CD4-positive, alpha-beta T cell treated with Interleukin-2 at 100 ng/mL for 4 hours (primary cell): ENCODE data around the gene UPP2.

Source experiments
- DNase-seq: peaks from one replicate; pipeline ENCODE4 v3.0.0-alpha.2; 2020; ENCODE audit warnings: low spot score

The UPP2 gene

GRCh38 chr2:158142568-158143332 is 41.1 kb downstream of the UPP2 start:
- DNase-seq = no peak

- no peak for DNase-seq
Observed at GRCh38 chr2:158143703-158144360, 42.2 kb downstream of the UPP2 start.

DNA sequence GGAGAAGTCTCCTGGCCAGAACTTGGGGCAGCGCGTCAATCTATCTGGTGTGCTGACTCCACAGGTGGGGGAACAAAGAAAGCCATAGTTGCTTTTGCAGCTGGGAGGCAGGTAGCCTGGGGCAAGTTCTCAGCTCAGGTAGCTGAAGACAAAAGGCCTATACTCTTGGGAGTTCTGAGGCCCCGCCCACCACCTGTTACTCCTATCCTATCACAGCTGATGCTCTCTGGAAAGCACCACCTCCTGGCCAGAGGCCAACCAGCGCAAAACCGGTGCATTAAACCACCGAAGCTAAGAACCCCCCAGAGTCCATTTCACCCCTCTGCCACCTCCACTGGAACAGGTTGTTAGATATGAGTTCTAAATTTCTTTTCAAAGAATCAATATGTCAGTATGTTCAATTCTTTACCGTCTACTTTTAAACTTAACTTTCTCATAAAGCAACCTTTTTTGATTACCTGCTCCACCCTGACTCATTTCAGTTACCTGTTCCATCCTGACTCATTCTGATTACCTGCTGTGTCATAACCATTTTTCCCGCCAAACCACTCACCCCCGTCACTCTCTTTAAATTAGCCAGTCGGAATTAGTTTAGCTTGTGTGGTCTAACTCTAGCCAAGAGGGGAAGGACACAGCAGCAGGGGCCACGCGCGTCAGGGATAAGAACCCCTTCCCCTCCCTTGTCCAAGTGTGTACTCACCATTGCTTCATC is 43.4 kb downstream of the UPP2 start:
- no peak for DNase-seq

DNA sequence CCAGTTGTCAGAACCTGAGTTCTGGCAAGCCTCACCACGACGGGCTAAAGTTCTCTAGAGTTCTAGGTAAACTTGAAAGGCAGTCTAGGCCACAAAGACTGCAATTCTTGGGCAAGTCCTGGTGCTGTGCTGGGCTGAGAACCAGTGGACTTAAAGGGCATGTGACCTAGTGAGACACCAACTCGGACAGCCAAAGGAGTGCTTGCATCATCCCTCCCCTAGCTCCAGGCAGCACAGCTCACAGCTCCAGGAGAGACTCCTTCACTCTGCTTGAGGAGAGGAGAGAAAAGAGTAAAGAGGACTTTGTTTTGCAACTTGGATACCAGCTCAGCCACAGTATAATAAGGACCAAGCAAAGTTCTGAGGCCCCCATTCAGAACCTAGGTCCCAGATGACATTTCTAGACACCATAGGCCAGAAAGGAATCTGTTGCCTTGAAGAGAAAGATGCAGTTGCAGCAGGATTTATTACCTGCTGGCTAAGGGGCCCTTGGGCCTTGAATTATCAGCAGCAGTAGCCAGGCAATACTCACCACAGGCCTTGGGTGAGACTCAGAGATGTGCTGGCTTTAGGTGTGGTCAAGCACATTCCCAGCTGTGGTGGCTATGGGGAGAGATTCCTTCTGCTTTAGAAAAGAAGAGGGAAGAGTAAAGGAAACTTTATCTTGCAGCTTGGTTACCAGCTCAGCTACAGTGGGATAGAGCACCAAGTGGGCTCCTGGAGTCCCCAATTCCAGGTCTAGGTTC is 51.8 kb downstream of the UPP2 start:
- no peak for DNase-seq

GRCh38 chr2:158154596-158154995 is 52.9 kb downstream of the UPP2 start:
- no peak for DNase-seq

DNA sequence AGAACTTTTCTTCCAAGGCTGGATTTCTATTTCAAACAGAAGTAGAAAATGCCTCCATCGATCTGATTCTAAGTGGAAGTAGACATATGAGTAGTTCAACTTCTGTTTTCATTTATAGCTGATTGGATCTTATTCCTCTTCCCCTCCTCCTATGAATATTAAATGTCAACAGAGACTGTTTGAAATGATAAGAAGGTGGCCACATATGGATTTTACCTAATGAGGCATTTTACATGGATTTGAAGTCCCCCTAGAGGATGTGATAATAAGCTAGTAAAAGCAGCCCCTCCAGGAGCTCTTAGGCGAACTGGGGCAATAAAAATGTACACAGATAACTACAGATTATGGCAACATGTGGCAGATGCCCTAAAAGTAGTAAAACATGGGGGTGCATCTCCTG is 71.0 kb downstream of the UPP2 start:
- no peak for DNase-seq

DNA sequence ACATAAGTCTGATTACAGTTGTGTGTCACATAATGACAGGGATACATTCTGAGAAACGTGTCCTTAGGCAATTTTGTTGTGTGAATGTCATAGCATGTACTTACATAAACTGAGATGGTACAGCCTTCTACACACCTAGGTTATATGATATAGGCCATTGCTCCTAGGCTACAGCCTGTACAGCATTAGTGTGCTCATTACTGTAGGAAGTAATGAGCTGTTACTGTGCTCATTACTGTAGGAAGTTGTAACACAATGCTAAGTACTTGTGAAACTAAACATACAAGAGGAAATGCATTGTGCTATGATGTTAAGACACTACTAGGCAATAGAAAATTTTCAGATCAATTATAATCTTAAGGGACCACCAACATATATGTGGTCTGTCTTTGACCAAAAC is 72.8 kb downstream of the UPP2 start:
- DNase-seq = no peak

DNA sequence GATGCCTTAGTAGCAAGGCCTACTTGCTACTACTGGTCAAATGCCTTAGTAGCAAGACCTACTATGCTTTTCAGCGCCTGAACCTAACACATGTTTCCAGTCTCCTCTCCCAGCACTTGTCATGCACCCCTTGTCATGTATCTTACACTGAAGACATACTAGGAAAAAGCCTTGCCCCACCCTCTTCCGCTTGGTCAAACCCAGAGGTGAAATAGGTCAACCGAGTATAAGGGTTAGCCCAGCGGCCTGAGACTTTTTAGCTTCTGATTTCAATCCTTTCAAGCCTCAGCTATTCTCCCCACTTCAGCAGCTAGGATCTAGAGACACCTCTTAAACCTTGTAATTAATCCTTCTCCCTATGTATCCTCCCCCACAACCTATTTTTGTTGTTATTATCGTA is 73.3 kb downstream of the UPP2 start:
- DNase-seq = no peak

GRCh38 chr2:158178646-158179045 is 77.0 kb downstream of the UPP2 start:
- no peak for DNase-seq

GRCh38 chr2:158179660-158180059 is 78.0 kb downstream of the UPP2 start:
- DNase-seq = no peak

- DNase-seq = no peak
Observed at GRCh38 chr2:158181171-158181570, 79.5 kb downstream of the UPP2 start.

GRCh38 chr2:158182676-158183295 is 81.1 kb downstream of the UPP2 start:
- no peak for DNase-seq

DNA sequence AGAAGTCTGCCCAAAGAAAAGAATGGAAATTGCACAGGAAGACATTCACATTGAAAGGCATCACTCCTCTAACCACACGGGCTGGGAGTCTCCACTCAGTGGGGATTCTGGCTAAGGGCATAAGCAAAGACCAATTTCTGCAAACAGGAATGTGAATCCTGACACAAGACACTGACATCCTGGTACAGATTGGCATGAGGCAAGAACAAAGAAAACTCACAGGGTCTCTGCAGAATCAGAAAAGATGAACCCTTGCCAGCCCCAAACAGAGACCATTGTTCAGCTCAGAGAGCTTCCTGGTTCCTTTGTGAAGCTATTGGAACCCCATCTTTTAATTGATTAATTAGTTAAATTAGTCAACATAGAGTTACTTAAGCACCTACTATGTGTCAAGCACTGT is 82.3 kb downstream of the UPP2 start:
- no peak for DNase-seq

DNA sequence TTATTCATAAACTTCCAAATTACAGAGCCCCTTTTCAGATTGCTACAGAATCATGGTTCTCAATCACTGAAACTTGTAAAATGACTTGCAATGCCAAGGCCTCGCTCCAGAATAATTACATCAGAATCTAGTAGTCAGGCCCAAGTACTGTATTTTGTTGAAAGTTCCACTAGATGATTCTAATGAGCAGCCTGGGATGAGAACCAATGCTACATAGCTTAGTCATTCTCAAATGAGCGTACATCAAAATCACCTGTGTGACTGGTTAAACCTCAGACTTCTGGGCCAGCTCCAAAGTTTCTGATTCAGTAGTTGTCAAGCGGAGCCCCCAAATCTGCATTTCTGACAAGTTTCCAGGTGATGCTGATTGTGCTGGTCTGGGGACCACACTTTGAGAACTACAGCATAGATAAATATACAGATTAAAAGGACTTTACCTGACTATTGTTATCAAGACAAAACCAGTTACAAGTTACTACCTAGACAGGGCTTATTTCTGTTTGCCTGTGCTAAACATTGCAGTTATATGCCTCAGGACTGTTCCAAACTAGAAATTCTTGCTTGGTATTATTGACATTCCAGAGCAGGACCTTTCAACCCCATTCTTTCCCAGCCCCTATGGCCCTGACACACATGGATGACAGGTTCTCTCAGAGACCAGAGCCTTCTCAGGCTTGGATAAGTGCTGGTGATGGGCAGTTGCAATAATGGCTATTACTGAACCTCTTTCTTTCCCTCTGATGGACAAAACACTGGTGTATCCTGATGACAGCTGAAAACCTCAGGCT is 83.1 kb downstream of the UPP2 start:
- DNase-seq = no peak
